GM12874 (cell line): Measurements from ENCODE around the gene HDLBP.

Experiments
- TF ChIP-seq, protein P1 (sequence below): IDR thresholded peaks from 2 replicates; pipeline ENCODE4 v1.5.1; 2011; ENCODE audit warnings: low read depth, mild to moderate bottlenecking, control low read depth, low read length, moderate library complexity; ENCODE audit not compliant: insufficient read depth

Gene HDLBP

GRCh38 chr2:241194811-241195210, 120.7 kb downstream of the HDLBP start:
- TF ChIP-seq, protein P1, sequence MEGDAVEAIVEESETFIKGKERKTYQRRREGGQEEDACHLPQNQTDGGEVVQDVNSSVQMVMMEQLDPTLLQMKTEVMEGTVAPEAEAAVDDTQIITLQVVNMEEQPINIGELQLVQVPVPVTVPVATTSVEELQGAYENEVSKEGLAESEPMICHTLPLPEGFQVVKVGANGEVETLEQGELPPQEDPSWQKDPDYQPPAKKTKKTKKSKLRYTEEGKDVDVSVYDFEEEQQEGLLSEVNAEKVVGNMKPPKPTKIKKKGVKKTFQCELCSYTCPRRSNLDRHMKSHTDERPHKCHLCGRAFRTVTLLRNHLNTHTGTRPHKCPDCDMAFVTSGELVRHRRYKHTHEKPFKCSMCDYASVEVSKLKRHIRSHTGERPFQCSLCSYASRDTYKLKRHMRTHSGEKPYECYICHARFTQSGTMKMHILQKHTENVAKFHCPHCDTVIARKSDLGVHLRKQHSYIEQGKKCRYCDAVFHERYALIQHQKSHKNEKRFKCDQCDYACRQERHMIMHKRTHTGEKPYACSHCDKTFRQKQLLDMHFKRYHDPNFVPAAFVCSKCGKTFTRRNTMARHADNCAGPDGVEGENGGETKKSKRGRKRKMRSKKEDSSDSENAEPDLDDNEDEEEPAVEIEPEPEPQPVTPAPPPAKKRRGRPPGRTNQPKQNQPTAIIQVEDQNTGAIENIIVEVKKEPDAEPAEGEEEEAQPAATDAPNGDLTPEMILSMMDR = no peak

GRCh38 chr2:241193271-241193670, 122.2 kb downstream of the HDLBP start:
- TF ChIP-seq, protein P1 = no peak

- TF ChIP-seq, protein P1 = no peak
Measured at GRCh38 chr2:241191081-241191480, 124.4 kb downstream of the HDLBP start.

GRCh38 chr2:241190291-241190981, 125.0 kb downstream of the HDLBP start:
- TF ChIP-seq, protein P1 = no peak

DNA sequence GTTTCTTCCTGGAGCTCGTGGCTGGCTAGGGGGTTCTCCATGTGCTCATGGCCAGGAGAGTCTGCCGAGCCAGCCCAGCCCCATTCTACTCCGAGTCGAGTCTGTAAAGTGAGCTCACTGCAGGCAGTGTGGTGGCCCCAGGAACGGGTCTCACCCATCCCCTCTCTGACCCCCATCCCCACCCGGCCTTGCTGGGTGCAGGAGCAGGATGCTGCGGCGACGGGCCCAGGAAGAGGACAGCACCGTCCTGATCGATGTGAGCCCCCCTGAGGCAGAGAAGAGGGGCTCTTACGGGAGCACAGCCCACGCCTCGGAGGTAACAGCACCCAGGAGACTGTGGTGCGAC, 125.6 kb downstream of the HDLBP start:
- TF ChIP-seq, protein P1 = no peak

GRCh38 chr2:241189093-241189855, 126.2 kb downstream of the HDLBP start:
- TF ChIP-seq, protein P1 = no peak

- TF ChIP-seq, protein P1 = no peak
Measured at GRCh38 chr2:241188361-241189092, 126.9 kb downstream of the HDLBP start, which contains the start of gene ANO7. Gene ANO7 (plus strand): TSS chr2:241188677. CDS start chr2:241190064, 1,387 bp downstream.
